ENCODE data around the gene VPS33A.

The VPS33A gene

DNA sequence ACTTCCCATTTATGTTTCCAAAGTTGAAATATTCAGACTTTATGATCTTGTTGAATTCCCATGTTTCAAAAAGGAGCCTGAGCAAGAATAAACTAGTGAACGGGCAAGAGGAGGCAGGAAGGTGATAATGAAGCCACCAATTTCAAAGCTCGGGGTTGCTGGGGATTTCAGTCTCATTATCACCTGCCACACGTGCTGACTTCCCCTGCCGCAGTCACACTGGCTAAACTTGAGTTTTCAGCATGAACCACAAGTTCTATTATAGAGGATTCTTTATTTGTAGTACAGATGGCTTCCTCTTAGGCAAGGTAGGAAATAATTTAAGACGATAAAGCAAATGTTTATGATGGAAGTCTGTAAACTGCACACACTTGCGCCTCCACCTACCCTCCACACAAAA lies 22.3 kb downstream of the VPS33A start:
- Histone ChIP-seq H2AFZ (ENCODE audit: low read length) (no peak overlapping the region), H3K9me3 (replicated peaks; ENCODE audit: insufficient read depth, low read length) (no peaks in the 10 kb centered on the region), H3K4me3 (ENCODE audit: low read length) (no peak overlapping the region), H3K27ac (ENCODE audit: low read length) (no peak overlapping the region), H3K9ac (ENCODE audit: low read length) (no peak overlapping the region), H3K27me3 (replicated peaks; ENCODE audit: insufficient read depth, low read length) (no peaks in the 10 kb centered on the region), H4K20me1 (ENCODE audit: insufficient read depth, low read length) (no peaks in the 10 kb centered on the region), H3K36me3 (replicated peaks; ENCODE audit: insufficient read depth, low read length) (no peaks in the 10 kb centered on the region), H3K4me1 (ENCODE audit: low read length) (no peaks in the 10 kb centered on the region), H3F3A (ENCODE audit: insufficient read depth, low read length) (no peaks in the 10 kb centered on the region), H3K4me2 (ENCODE audit: low read depth, low read length) (no peak overlapping the region), H3K9me2 (replicated peaks; ENCODE audit: insufficient read depth, low read length) (no peaks in the 10 kb centered on the region), H3K79me2 (ENCODE audit: low read length) (no peaks in the 10 kb centered on the region)
- DNase-seq: no peak
- TF ChIP-seq EZH2phosphoT487 (IDR thresholded peaks at IDR 0.05; ENCODE audit: low read length) (no peak), EZH2 (optimal IDR thresholded peaks at IDR 0.05; ENCODE audit: low read depth, low read length) (no peak)
- TF ChIP-seq, protein P1, sequence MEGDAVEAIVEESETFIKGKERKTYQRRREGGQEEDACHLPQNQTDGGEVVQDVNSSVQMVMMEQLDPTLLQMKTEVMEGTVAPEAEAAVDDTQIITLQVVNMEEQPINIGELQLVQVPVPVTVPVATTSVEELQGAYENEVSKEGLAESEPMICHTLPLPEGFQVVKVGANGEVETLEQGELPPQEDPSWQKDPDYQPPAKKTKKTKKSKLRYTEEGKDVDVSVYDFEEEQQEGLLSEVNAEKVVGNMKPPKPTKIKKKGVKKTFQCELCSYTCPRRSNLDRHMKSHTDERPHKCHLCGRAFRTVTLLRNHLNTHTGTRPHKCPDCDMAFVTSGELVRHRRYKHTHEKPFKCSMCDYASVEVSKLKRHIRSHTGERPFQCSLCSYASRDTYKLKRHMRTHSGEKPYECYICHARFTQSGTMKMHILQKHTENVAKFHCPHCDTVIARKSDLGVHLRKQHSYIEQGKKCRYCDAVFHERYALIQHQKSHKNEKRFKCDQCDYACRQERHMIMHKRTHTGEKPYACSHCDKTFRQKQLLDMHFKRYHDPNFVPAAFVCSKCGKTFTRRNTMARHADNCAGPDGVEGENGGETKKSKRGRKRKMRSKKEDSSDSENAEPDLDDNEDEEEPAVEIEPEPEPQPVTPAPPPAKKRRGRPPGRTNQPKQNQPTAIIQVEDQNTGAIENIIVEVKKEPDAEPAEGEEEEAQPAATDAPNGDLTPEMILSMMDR (IDR thresholded peaks at IDR 0.05; ENCODE audit: low read length): no peak

DNA sequence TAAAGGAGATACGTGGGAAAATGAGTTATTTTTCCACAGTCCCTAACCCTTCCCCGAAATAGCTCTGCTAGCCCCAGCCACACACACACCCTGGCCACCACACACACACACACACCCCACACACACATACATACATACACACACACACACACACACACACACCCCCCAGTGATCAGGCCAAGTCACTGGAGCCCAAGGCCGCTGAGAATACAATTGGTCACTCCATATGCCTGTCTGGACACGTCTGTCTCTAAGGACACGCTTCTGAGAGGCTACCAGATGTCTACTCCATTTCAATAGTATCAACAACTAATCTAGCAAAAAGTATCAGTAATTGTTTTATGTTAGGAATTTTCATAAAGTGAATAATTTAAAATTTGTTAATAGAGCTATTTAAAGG lies 27.4 kb downstream of the VPS33A start:
- H3F3A ChIP-seq (ENCODE audit: insufficient read depth, low read length): no peaks in the 10 kb centered on the region
- H3K4me2 ChIP-seq (ENCODE audit: low read depth, low read length): no peak overlapping the region
- H4K20me1 ChIP-seq (ENCODE audit: insufficient read depth, low read length): no peaks in the 10 kb centered on the region
- no peaks in the 10 kb centered on the region for H3K9me2 ChIP-seq (replicated peaks; ENCODE audit: insufficient read depth, low read length)
- TF ChIP-seq EZH2phosphoT487 (IDR thresholded peaks at IDR 0.05; ENCODE audit: low read length): no peak
- no peak for TF ChIP-seq EZH2 (optimal IDR thresholded peaks at IDR 0.05; ENCODE audit: low read depth, low read length)
- TF ChIP-seq, protein P1 (IDR thresholded peaks at IDR 0.05; ENCODE audit: low read length): no peak
- no peaks in the 10 kb centered on the region for H3K4me1 ChIP-seq (ENCODE audit: low read length)
- H2AFZ ChIP-seq (ENCODE audit: low read length): no peak overlapping the region
- H3K27ac ChIP-seq (ENCODE audit: low read length): no peak overlapping the region
- no peaks in the 10 kb centered on the region for H3K27me3 ChIP-seq (replicated peaks; ENCODE audit: insufficient read depth, low read length)
- no peaks in the 10 kb centered on the region for H3K36me3 ChIP-seq (replicated peaks; ENCODE audit: insufficient read depth, low read length)
- H3K4me3 ChIP-seq (ENCODE audit: low read length): no peak overlapping the region
- H3K9me3 ChIP-seq (replicated peaks; ENCODE audit: insufficient read depth, low read length): no peaks in the 10 kb centered on the region
- H3K79me2 ChIP-seq (ENCODE audit: low read length): no peaks in the 10 kb centered on the region
- no peak overlapping the region for H3K9ac ChIP-seq (ENCODE audit: low read length)
- DNase-seq: no peak

- no peaks in the 10 kb centered on the region for H3K36me3 ChIP-seq (replicated peaks; ENCODE audit: insufficient read depth, low read length)
- TF ChIP-seq EZH2 (optimal IDR thresholded peaks at IDR 0.05; ENCODE audit: low read depth, low read length) (no peak), EZH2phosphoT487 (IDR thresholded peaks at IDR 0.05; ENCODE audit: low read length) (no peak)
- TF ChIP-seq, protein P1 (IDR thresholded peaks at IDR 0.05; ENCODE audit: low read length): no peak
Observed at GRCh38 chr12:122235741-122236140, 30.6 kb downstream of the VPS33A start.

More at GRCh38 chr12:122235741-122236140, 30.6 kb downstream of the VPS33A start:
- no peaks in the 10 kb centered on the region for H3K9me2 ChIP-seq (replicated peaks; ENCODE audit: insufficient read depth, low read length)
- DNase-seq: no peak
- no peaks in the 10 kb centered on the region for H3K4me1 ChIP-seq (ENCODE audit: low read length)
- H3K9ac ChIP-seq (ENCODE audit: low read length): no peak overlapping the region
- H3K4me3 ChIP-seq (ENCODE audit: low read length): no peak overlapping the region
- no peak overlapping the region for H2AFZ ChIP-seq (ENCODE audit: low read length)
- no peaks in the 10 kb centered on the region for H3K27me3 ChIP-seq (replicated peaks; ENCODE audit: insufficient read depth, low read length)
- no peaks in the 10 kb centered on the region for H3K9me3 ChIP-seq (replicated peaks; ENCODE audit: insufficient read depth, low read length)
- H3K27ac ChIP-seq (ENCODE audit: low read length): no peak overlapping the region
- H3F3A ChIP-seq (ENCODE audit: insufficient read depth, low read length): no peaks in the 10 kb centered on the region
- no peak overlapping the region for H3K4me2 ChIP-seq (ENCODE audit: low read depth, low read length)
- H4K20me1 ChIP-seq (ENCODE audit: insufficient read depth, low read length): no peaks in the 10 kb centered on the region
- H3K79me2 ChIP-seq (ENCODE audit: low read length): no peaks in the 10 kb centered on the region
